Heart left ventricle (tissue), 13 donors: Measurements from ENCODE around the gene CBL.

ENCODE experiments used
- POLR2A ChIP-seq, 2 donors: fragments of 450-650 bp; IDR thresholded peaks; one replicate each; pipeline ENCODE4 v1.6.1; 2017; ENCODE audit warnings: antibody characterized with exemption in 2 of 2, mild to moderate bottlenecking in 2 of 2, moderate library complexity in 2 of 2
- TF ChIP-seq, protein P1 (sequence below), 12 donors: fragments of 200-600 bp; sonication (generic) in 4 of 12; IDR thresholded peaks; one replicate each; pipeline versions ENCODE4 v1.5.0 to v1.8.0; 2018 to 2022; ENCODE audit warnings: antibody characterized with exemption in 12 of 12, mild to moderate bottlenecking in 5 of 12
- donor health status: ischemic (EF 13 %, LVEDD 7.1; RV severe dilation, severe dysfunction).
- donor health status: DM: no; HTN: yes; CAD: no.
- donor health status: DM: no; HTN: no; CAD: no.
- donor health status: ischemic (EF 25% LVEDD 6.9; RV normal size, moderate dysfunction).
- donor health status: ischemic (EF 25% LVEDD 5.7; RV mildly dilated, moderate dysfunction).
- donor health status: ischemic (EF 35%, LVEDD 5.7; RV mildly dilated, moderate dysfunction).
- donor health status: nonischemic (EF 11% LVEDD 7.7; RV severe dilation, severe dysfunction).
- donor health status: DM: yes; HTN: yes; CAD: no.
- donor health status: PGD.
- donor health status: ischemic (EF 29% LVEDD 5.4; RV normal size, mild dysfunction).
- donor health status: nonischemic (EF 23%, LVEDD 6.1; RV moderate dilation, normal function).

GRCh38 chr11:119338318-119338890 lies 132.3 kb downstream of the CBL start:
- TF ChIP-seq, protein P1, sequence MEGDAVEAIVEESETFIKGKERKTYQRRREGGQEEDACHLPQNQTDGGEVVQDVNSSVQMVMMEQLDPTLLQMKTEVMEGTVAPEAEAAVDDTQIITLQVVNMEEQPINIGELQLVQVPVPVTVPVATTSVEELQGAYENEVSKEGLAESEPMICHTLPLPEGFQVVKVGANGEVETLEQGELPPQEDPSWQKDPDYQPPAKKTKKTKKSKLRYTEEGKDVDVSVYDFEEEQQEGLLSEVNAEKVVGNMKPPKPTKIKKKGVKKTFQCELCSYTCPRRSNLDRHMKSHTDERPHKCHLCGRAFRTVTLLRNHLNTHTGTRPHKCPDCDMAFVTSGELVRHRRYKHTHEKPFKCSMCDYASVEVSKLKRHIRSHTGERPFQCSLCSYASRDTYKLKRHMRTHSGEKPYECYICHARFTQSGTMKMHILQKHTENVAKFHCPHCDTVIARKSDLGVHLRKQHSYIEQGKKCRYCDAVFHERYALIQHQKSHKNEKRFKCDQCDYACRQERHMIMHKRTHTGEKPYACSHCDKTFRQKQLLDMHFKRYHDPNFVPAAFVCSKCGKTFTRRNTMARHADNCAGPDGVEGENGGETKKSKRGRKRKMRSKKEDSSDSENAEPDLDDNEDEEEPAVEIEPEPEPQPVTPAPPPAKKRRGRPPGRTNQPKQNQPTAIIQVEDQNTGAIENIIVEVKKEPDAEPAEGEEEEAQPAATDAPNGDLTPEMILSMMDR (IDR thresholded peaks at IDR 0.05), result peak; percentile 64 to 79 (median 72)
- TF ChIP-seq POLR2A (IDR thresholded peaks at IDR 0.05), result no peak
